ENCODE measurements around the gene WFDC10A.

- TF ChIP-seq, protein P1, sequence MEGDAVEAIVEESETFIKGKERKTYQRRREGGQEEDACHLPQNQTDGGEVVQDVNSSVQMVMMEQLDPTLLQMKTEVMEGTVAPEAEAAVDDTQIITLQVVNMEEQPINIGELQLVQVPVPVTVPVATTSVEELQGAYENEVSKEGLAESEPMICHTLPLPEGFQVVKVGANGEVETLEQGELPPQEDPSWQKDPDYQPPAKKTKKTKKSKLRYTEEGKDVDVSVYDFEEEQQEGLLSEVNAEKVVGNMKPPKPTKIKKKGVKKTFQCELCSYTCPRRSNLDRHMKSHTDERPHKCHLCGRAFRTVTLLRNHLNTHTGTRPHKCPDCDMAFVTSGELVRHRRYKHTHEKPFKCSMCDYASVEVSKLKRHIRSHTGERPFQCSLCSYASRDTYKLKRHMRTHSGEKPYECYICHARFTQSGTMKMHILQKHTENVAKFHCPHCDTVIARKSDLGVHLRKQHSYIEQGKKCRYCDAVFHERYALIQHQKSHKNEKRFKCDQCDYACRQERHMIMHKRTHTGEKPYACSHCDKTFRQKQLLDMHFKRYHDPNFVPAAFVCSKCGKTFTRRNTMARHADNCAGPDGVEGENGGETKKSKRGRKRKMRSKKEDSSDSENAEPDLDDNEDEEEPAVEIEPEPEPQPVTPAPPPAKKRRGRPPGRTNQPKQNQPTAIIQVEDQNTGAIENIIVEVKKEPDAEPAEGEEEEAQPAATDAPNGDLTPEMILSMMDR (IDR thresholded peaks at IDR 0.05) = no peak
- TF ChIP-seq ZFX (IDR thresholded peaks at IDR 0.05; ENCODE audit: borderline replicate concordance) = no peak
Observed at GRCh38 chr20:45595235-45595634, 34.3 kb upstream of the WFDC10A start.
